Gastroesophageal sphincter (tissue), 3 donors: ENCODE data around the gene ELMO1.

Source experiments
- CTCF ChIP-seq, 4 experiments: fragments of 200-600 bp in 2 of 4; fragments of 450-650 bp in 2 of 4; sonication (generic) in 1 of 4; IDR thresholded peaks; one replicate each; pipeline ENCODE4 v1.5.1; 2017 to 2019; ENCODE audit warnings: antibody characterized with exemption in 4 of 4, mild to moderate bottlenecking in 2 of 4, moderate library complexity in 2 of 4
- POLR2AphosphoS5 ChIP-seq: sonication (generic); formaldehyde crosslinking; IDR thresholded peaks from one replicate; pipeline ENCODE4 v1.6.1; 2017; ENCODE audit warnings: antibody characterized with exemption

- TF ChIP-seq CTCF (IDR thresholded peaks at IDR 0.05) (no peak), POLR2AphosphoS5 (no peak)
These were observed 37.1 kb downstream of the ELMO1 start for GRCh38 chr7:37411444-37412034.
